TTC549 (cell line): ENCODE measurements around the gene PTPRD.

Experiments used
- FAIRE-seq: peaks from 2 replicates; lab custom pipeline; 2012; peaks lifted over from hg19 to GRCh38; lab: Jason Lieb, UNC

Gene PTPRD

DNA sequence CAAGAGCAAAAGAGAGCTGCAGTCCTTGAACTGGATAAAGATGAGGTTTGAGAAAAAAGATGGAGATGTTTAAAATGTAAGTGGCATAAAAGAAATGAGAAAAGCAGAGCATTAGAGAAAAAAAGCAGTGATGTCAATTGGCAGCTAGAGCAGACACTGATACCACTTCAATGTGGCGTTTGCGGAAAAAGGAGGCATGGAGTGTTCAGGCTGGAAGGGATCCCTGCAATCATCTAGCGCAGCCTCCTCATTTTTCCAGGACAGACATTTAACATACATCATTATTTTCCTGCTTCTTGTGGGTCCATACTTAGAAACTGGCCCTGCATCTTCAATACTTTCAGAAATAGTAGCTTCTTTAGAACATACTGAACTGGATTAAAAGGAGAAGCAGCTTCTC is 563.8 kb downstream of the PTPRD start:
- no peak for FAIRE-seq

DNA sequence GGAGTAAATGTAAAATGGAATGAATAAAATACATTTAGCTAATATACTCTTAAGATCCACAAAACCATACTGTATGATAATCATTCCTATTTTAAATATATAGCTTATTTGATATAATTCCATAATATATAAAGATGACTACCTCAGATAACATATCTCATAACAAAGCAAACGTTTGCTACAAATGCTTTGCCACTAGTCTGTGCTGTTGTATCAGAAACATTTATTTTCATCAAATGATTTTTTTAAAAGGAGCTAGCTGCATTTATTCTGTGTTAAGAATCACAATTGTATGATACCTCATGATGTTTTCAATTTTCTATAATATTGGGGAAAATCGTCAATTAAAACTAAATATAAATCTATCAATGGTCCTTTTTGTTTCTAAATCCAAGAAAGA is 567.2 kb downstream of the PTPRD start:
- peak; percentile 94 for FAIRE-seq

DNA sequence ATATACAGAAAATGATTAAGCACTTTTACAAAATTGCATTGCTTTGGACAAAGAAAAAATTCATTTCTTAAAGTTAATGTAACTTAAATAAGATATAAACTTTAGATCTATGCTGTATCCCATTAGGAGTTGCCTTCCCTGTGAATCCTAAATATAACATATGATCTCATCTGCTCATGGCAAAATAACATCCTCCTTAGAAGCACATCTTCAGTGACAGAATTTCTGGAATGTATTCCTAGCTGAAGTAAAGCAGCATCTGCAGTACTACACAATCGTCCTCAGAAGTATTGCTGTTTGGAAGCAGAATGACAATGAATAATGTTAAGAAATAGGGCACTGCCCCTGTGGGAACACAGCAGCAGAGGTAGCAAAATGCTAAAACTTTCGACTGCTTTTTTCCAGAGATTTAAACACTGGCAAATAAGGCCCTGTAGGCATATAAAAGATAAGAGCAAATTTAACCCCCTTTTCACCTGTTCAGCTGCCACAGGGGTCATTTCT is 571.0 kb downstream of the PTPRD start:
- no peak for FAIRE-seq

DNA sequence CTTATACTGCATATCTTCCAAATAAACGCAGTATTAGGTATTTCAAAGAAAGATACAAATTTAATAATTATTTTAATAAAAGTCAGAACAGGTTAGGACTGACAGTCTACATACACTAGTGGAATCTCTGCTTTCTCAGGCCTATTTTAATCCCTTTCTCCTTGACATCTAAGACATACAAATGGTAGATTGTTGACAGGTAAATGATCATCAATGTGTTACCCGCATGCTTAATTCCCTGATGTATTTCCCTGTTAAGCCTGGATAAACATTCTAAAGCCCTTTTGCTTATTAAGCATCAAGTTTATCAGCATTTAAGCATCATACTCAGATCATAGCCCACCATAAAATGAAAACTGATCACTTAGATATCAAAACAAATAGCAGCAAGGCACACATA is 576.7 kb downstream of the PTPRD start:
- FAIRE-seq: no peak

GRCh38 chr9:10032166-10032565 is 580.6 kb downstream of the PTPRD start:
- FAIRE-seq: no peak

DNA sequence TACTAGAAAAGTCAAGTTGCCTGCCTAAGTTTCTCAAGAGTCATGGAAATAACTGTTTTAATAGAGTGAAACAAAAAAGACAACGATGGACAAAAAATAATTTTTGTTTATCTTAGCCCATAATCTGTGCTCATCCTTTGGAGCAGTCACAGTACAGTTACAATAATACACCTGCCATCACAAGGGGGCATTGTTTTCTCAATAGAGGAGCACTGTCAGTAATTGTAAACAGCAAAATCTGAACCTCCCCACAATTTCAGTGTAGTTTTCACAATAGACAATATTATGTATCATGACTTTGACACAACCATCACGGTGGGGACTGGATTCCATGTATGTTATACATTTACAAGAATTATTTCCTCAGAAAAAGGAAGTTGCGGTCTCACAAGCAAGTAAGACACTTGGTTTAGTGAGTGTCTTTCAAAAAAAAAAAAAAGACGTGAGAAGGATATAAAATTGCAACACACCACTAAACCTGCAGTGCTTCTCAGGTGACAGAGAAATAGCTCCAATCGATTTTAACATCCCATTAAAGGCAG is 586.3 kb downstream of the PTPRD start:
- no peak for FAIRE-seq

- FAIRE-seq: no peak
Observed at GRCh38 chr9:10015755-10016154, 597.0 kb downstream of the PTPRD start.

DNA sequence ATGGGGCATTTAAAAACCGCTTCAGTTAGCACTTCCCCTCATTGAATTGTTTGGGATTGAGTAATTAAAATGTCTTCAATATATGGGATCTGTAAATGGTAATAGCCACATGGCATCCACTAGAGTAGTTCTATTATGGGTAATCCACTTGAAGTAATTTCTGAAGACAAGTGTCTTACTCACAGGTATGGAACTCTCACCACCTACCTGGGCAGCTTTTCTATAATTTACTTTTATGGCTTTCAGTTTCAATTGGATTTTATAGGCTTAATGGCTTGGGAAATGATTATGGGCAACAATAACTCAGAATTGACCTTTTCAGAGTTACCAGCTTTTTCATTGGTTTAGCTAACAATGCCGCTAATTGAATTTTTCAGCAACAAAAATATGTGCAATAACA is 597.9 kb downstream of the PTPRD start:
- FAIRE-seq: no peak

DNA sequence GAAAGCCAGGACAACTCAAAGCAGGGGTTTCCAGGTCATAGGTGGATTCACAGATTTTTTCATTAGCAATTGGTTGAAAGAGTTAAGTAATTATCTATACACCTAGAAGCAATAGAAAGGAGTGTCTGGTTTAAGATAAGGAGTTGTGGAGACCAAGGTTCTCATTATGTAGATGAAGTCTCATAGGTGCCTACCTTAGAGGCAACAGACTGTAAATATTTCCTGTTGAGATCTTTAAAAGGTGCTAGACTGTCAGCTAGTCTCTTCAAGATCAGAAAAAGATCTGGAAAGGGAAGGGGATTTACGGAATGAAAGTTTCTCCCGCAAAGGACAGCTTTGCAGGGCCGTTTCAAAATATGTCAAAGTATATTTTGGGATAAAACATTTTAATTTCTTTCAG is 603.4 kb downstream of the PTPRD start:
- no peak for FAIRE-seq

DNA sequence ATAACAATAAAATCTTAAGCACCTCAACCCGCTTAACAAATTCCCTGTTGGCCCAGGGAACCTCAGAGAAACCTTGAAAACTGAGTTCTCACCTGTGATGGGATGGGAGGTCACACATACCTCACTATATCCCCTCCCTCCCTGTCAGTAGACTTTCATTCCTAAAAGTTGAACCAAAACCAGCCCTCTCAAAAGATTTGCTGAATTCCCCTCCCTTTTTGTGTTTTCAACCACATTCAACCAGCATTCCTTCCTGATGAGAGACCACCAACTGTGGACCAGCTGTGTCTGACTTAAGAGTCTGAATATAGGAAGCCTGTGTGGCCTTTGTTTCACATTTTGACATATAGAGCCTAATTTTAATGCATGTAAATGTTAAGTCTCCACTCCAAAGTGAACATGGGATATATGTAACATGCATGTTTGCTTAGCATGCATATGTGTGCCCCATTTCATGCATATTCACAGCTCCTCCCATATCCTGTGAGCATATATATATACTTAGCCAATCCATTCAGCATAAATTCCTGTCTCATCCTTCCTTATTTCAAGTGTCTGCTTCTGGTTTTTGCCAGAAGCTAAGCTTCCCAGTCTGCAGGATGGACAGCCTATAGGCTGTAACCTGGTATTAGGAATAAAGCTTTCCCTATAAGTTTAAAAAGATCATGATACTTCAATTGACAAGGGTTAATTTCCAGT is 604.6 kb downstream of the PTPRD start:
- no peak for FAIRE-seq

GRCh38 chr9:10007356-10007755 is 605.4 kb downstream of the PTPRD start:
- FAIRE-seq: no peak

- no peak for FAIRE-seq
Observed at GRCh38 chr9:10005206-10005605, 607.6 kb downstream of the PTPRD start.

GRCh38 chr9:10003047-10003446 is 609.8 kb downstream of the PTPRD start:
- no peak for FAIRE-seq

- no peak for FAIRE-seq
Observed at GRCh38 chr9:10000669-10001068, 612.1 kb downstream of the PTPRD start.

DNA sequence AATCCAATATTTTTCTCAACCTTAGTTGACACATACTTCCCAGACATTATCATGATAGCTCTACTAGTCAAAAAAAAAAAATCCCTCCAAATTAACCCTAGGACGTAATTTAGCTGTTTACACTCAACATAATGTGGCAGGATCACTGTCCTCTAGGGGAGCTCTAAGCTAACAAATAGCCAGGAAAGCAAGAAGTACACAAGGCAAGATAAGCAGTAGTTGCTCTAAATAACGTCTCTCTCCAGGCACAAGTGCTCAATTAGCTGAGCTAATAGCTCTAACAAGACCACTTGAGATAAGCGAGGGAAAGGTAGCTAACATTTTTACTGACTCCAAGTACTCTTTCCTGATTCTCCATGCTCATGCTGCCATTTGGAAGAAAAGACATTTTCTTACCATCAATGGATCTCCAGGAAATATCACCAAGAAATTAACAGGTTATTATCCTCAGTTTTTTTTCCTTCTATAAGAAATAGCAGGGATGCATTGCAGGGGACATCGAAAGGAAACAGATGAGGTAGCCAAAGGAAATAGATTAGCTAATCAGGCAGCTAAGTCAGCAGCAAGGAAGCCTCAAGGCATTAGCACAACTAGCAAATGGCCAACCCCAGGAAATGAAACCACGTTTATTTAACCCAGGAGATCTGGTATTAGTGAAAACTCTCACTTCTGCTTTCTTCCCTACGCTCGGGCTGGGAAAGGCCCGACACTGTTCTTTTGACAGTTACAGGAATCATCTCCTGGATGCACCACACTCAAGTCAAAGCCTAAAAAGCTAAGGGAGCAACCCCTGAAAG is 614.1 kb downstream of the PTPRD start:
- FAIRE-seq: no peak

DNA sequence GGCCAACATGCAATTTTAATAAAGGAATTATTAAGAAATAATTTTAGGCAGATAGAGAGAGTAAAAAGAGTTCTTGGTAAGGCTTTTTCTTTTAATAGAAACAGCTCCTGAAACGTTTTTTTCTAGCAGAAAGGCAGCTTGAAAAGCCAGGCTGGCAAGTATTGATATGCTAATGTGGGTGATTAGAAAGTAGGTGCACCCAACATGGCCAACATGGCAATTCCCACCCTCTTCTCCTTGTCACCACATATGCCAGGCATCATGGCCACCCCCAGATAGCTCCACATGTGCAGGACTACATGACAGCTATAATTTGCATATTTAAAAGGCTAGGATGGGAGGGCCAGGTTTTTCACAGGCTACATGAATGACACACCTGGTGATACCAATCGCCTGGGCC is 615.2 kb downstream of the PTPRD start:
- FAIRE-seq: no peak

- FAIRE-seq: no peak
Observed at GRCh38 chr9:9996259-9996658, 616.5 kb downstream of the PTPRD start.

DNA sequence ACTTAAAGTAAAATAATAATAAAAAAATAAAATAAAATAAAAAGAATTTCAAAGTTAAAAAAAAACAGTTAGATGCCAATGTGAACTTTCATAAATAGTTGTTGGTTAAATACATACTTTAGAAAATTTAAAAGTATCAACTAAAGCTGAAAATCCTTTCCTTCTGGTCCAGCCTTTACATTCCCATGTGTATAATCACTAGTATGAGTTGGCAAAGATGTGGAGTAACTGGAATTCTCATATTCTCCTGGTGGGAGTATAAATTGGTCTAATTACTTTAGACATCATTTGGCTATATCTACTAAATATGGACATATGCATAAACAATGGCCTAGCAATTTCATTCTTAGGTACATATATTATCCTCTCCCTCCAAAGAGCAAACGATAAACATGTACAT is 619.9 kb downstream of the PTPRD start:
- no peak for FAIRE-seq

- FAIRE-seq: no peak
Observed at GRCh38 chr9:9973062-9973461, 639.7 kb downstream of the PTPRD start.

- no peak for FAIRE-seq
Observed at GRCh38 chr9:9970514-9970913, 642.3 kb downstream of the PTPRD start.

DNA sequence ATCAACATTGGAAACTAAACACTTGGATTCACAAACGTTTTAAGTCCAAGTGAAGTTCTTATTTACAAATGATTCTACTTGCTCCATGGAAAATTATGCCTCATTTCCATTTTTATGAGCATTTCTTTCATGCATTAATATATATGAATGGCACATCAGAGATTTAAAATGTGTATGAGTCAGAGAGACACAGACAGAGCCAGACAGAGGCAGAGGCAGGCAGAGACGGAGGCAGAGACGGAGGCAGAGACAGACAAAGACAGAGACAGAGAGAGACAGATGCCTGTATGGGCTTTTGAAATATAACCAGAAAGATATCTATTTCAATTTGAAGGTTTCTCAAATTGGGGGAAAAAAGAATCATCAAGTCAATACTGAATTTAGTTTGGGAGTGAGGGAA is 649.0 kb downstream of the PTPRD start:
- FAIRE-seq: no peak

GRCh38 chr9:9961934-9962333 is 650.9 kb downstream of the PTPRD start:
- no peak for FAIRE-seq

- FAIRE-seq: no peak
Observed at GRCh38 chr9:9961487-9961886, 651.3 kb downstream of the PTPRD start.
